Hematopoietic multipotent progenitor cell treated with erythropoietin and hydrocortisone succinate and interleukin-3 and kit ligand, for 17 days (in vitro differentiated cells): ENCODE measurements around the gene ATG2B.

ENCODE experiments used
- DNase-seq: peaks from one replicate; pipeline ENCODE4 v3.0.0-alpha.2; 2015; ENCODE audit warnings: low spot score

The ATG2B gene, protein sequence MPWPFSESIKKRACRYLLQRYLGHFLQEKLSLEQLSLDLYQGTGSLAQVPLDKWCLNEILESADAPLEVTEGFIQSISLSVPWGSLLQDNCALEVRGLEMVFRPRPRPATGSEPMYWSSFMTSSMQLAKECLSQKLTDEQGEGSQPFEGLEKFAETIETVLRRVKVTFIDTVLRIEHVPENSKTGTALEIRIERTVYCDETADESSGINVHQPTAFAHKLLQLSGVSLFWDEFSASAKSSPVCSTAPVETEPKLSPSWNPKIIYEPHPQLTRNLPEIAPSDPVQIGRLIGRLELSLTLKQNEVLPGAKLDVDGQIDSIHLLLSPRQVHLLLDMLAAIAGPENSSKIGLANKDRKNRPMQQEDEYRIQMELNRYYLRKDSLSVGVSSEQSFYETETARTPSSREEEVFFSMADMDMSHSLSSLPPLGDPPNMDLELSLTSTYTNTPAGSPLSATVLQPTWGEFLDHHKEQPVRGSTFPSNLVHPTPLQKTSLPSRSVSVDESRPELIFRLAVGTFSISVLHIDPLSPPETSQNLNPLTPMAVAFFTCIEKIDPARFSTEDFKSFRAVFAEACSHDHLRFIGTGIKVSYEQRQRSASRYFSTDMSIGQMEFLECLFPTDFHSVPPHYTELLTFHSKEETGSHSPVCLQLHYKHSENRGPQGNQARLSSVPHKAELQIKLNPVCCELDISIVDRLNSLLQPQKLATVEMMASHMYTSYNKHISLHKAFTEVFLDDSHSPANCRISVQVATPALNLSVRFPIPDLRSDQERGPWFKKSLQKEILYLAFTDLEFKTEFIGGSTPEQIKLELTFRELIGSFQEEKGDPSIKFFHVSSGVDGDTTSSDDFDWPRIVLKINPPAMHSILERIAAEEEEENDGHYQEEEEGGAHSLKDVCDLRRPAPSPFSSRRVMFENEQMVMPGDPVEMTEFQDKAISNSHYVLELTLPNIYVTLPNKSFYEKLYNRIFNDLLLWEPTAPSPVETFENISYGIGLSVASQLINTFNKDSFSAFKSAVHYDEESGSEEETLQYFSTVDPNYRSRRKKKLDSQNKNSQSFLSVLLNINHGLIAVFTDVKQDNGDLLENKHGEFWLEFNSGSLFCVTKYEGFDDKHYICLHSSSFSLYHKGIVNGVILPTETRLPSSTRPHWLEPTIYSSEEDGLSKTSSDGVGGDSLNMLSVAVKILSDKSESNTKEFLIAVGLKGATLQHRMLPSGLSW (N-terminal part only)

GRCh38 chr14:96362965-96363750 lies at the start of gene ATG2B, which contains the start of gene GSKIP:
Gene ATG2B, minus strand, starts transcription at chr14:96363341. Its CDS starts 365 bp downstream, at chr14:96362976.
Gene GSKIP, plus strand, starts transcription at chr14:96363526. Its CDS starts 18,722 bp downstream, at chr14:96382248.
- peak; percentile 97 for DNase-seq

- no peak for DNase-seq
Observed at GRCh38 chr14:96410119-96410518, 47.0 kb upstream of the ATG2B start.

GRCh38 chr14:96409701-96410100 lies 46.6 kb upstream of the ATG2B start:
- DNase-seq = no peak

DNA sequence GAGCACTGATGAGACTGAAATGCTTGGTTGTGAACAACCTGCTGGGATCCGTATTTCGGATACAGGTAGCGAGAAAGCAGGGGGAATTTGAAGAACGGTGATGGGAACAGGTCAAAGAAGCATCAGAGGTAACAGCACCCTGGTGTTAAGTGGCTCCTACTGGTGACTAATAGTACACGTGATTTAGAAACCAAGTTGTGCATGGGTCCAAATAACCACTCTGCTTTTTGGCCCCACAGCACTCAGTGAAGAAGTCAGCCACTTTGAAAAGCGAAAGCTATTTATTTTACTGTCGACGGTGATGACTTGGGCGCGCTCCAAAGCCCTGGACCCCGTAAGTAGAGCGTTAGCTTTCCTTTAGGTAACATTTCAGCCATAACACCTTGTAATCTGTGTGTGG lies 45.5 kb upstream of the ATG2B start:
- DNase-seq = peak; percentile 47

- peak; percentile 73 for DNase-seq
Observed at GRCh38 chr14:96407935-96408570, 44.9 kb upstream of the ATG2B start.

DNA sequence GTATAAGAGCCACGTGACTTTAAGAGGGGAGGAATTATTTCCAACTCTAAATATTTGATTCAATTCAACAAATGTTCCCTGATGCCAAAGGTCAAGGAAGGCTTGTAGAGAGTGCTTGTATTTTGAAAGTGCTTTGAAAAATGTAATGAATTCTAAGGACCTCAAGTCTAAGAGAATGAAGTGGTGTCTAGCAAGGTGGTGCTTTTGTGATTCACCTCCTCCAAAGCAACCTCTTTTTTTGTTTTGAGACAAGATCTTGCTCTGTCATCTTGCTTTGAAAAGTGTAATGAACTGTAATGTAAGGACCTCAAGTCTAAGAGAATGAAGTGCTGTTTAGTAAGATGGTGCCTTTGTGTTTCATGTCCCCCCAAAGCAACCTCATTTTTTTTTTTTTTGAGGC lies 42.5 kb upstream of the ATG2B start:
- peak; percentile 55 for DNase-seq

- DNase-seq = no peak
Observed at GRCh38 chr14:96403409-96403808, 40.3 kb upstream of the ATG2B start.

DNA sequence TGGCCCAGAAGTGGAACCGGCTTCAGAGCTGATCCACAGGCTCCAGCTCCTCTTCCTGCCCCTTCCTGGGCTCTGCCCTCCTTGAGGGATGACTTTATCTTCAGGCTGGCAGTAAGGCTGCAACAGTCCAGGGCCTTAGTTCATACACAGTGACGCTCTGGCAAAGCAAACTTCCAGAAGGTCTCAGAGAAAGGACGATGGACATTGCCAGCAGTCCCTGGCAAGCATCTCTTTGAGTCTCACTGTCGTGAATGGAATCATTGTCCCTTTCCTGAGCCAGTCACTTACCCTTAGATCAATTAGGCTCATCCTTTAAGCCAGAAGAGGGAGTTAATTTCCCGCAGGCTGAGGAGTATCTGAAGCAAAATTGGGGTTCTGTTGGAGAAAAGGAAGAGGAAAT lies 37.4 kb upstream of the ATG2B start:
- no peak for DNase-seq

DNA sequence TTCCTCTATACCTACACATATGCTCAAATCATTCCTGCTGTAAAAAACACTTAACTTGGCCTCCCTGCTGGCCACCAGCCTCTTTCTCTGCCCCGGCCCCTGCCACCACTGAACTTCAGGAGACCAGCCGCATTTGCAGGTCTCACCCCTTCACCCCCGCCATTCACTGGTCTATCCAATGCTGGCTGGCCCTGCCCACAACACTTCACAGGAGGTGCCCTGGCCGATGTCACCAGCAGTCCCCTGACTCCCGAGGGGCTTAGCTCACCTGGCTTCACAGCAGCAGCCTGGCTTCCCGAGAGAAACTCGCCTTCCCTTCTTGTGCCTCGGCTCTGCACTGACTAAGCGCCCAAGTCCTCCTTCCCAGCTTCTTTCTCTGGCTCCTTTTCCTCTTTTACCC lies 36.3 kb upstream of the ATG2B start:
- DNase-seq = no peak

DNA sequence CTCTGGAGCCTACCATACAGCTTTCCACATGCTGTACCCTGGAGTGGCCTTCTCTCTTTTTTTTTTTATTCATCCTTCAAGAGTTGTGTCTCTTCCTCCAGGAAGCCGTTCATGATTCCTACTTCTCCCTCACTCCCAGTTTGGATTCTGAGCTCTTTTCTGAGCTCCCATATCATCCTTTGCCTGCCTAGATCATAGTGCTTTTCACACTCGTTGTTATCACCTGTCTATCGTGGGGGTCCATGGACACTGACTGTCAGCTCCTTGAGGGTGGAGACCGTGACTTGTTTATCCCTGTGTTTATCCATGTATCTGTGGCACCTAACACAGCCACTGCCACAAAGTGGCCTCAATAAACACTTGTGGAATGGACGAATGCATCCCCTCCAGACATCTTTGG lies 35.8 kb upstream of the ATG2B start:
- no peak for DNase-seq

GRCh38 chr14:96398432-96398831 lies 35.3 kb upstream of the ATG2B start:
- DNase-seq = no peak

DNA sequence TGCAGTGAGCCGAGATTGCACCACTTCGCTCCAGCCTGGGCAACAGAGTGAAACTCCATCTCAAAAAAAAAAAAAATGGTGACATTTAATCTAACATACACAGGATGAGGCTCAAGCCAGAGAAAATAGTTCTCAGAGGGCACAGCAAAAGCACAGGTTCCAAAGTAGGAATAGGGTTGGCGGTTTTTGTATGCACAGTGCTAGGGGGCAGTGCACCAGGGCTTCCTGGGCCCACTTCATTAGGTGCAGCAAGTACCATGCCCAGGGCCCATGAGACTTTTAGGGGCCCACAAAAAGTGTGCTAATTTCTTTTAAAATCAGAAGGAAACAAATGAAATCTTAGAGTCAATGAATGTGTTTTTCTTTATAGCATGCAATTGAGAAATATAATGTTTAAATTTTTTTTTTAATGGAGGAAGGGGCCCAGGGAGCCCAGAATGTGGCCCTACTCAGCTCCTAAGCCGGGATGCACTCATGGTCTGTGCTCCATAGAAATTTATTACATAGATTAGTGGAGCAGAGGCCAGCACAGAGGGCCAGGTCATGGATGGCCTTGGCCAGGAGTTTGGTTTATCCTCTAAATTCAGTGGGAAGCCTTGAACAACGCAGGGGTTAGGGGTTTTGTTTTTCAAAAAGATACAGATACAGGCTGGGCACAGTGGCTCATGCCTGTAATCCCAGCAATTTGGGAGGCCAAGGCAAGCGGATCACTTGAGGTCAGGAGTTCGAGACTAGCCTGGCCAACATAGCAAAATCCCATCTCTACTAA lies 31.1 kb upstream of the ATG2B start:
- no peak for DNase-seq

GRCh38 chr14:96393071-96393691 lies 30.0 kb upstream of the ATG2B start:
- peak; percentile 39 for DNase-seq

- peak; percentile 97 for DNase-seq
Observed at GRCh38 chr14:96391293-96392118, 28.4 kb upstream of the ATG2B start.

- DNase-seq = no peak
Observed at GRCh38 chr14:96390965-96391292, 27.8 kb upstream of the ATG2B start.

- no peak for DNase-seq
Observed at GRCh38 chr14:96385385-96385784, 22.2 kb upstream of the ATG2B start.

DNA sequence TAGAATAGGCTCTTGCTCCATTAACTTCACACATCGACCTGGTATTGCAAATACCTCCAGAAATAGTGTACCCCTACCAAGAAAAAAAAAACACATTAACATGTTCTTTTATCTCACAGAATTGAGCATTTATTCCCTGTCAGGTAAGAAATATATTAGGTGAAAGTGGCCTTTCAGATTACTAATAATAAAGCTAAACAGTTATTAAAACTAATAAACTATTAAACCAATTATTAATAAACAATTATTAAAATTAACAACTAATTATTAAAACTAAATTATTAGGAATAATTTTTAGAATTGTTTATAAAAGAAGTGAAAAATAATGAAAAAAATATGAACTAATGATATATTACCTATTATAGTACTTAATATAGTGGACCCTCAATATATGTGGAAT lies 21.6 kb upstream of the ATG2B start:
- no peak for DNase-seq

DNA sequence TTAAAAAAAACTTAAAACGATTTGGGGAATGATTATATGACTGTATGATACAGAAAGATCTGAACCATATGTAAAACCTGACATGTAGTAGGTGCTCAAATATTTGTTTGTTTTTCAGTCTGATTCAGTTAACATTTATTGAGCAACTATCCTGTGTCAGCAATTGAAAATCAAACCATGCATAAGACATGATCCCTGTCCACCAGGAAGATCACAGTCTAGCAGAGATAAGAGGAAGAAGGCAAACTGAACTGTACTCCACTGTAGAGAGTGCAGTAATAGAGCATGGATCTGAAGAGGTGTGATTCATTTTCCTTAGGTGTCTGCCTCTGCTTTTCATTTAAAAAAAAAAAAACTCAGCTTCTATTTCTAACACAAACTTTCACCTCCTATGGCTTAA lies 20.9 kb upstream of the ATG2B start:
- no peak for DNase-seq

- no peak for DNase-seq
Observed at GRCh38 chr14:96383445-96383844, 20.3 kb upstream of the ATG2B start.
